HG03159 (cell line): ENCODE data around the gene PKD1L1.
"Not testable (repeated sequence)": the region's sequence is repeated elsewhere in the genome, so short reads cannot be mapped to it uniquely, and the experiment has no call there.

Experiments used
- ATAC-seq: cut with Tn5 transposase; IDR thresholded peaks from one replicate; pipeline ENCODE4 v1.9.1; 2021; ENCODE audit warnings: mild to moderate bottlenecking, moderate library complexity; ENCODE audit not compliant: unreplicated experiment

PKD1L1 gene

GRCh38 chr7:47795631-47796030 is 152.6 kb downstream of the PKD1L1 start:
- ATAC-seq: no peak

GRCh38 chr7:47795126-47795525 is 153.1 kb downstream of the PKD1L1 start:
- ATAC-seq: not testable (repeated sequence)

GRCh38 chr7:47794016-47794415 is 154.2 kb downstream of the PKD1L1 start:
- ATAC-seq: no peak

- not testable (repeated sequence) for ATAC-seq
Measured at GRCh38 chr7:47793186-47793585, 155.1 kb downstream of the PKD1L1 start.

GRCh38 chr7:47792521-47793121 is 155.6 kb downstream of the PKD1L1 start:
- ATAC-seq: no peak

GRCh38 chr7:47791682-47792081 is 156.6 kb downstream of the PKD1L1 start:
- no peak for ATAC-seq

GRCh38 chr7:47788083-47788482 is 160.2 kb downstream of the PKD1L1 start:
- no peak for ATAC-seq

GRCh38 chr7:47787249-47788069 is 160.8 kb downstream of the PKD1L1 start:
- no peak for ATAC-seq

GRCh38 chr7:47786557-47787248 is 161.6 kb downstream of the PKD1L1 start:
- ATAC-seq: no peak

GRCh38 chr7:47785923-47786556 is 162.2 kb downstream of the PKD1L1 start:
- ATAC-seq: no peak

GRCh38 chr7:47783456-47784223 is 164.6 kb downstream of the PKD1L1 start:
- no peak for ATAC-seq

GRCh38 chr7:47782792-47783191 is 165.5 kb downstream of the PKD1L1 start:
- no peak for ATAC-seq

GRCh38 chr7:47782022-47782421 is 166.2 kb downstream of the PKD1L1 start:
- no peak for ATAC-seq

- ATAC-seq: no peak
Measured at GRCh38 chr7:47780555-47780954, 167.7 kb downstream of the PKD1L1 start.

GRCh38 chr7:47779341-47779771 is 168.9 kb downstream of the PKD1L1 start:
- no peak for ATAC-seq

GRCh38 chr7:47778153-47778661 is 170.1 kb downstream of the PKD1L1 start:
- ATAC-seq: no peak

GRCh38 chr7:47777531-47778152 is 170.6 kb downstream of the PKD1L1 start:
- no peak for ATAC-seq

GRCh38 chr7:47776335-47776734 is 171.9 kb downstream of the PKD1L1 start:
- no peak for ATAC-seq

GRCh38 chr7:47775238-47775637 is 173.0 kb downstream of the PKD1L1 start:
- no peak for ATAC-seq

- ATAC-seq: no peak
Measured at GRCh38 chr7:47772492-47772891, 175.8 kb downstream of the PKD1L1 start.
